ENCODE results near the gene HOXA7. TPM values are rescaled to one million over a fixed set of nuclear protein-coding genes. Genes with fewer than 3 reads are reported as not detected.

Gene HOXA7
- total RNA-seq, 1 donor from 2014 or later, result 8.8 TPM

- TF ChIP-seq CTCF (conservative IDR thresholded peaks at IDR 0.05), result no peak
- peaks cover 77% of the 10 kb centered on the region for H3K4me1 Mint-ChIP-seq
- H3K36me3 Mint-ChIP-seq (ENCODE audit: low read depth), result peaks cover 13% of the 10 kb centered on the region
- peak overlapping the region; percentile 97 for H3K27ac Mint-ChIP-seq (ENCODE audit: unreplicated experiment)
- peak overlapping the region; percentile 99 for H3K4me3 Mint-ChIP-seq
- DNase-seq (ENCODE audit: low read depth, low spot score), result no peak
- H3K27me3 Mint-ChIP-seq (ENCODE audit: low read depth), result peaks cover 97% of the 10 kb centered on the region
- H3K9me3 Mint-ChIP-seq, result no peaks in the 10 kb centered on the region
These were observed 48.8 kb downstream of the HOXA7 start for GRCh38 chr7:27107391-27108381.

- Mint-ChIP-seq H3K36me3 (ENCODE audit: low read depth) (peaks cover 13% of the 10 kb centered on the region), H3K27me3 (ENCODE audit: low read depth) (peaks cover 96% of the 10 kb centered on the region), H3K4me3 (peak overlapping the region; percentile 99), H3K4me1 (peaks cover 81% of the 10 kb centered on the region), H3K27ac (ENCODE audit: unreplicated experiment) (peak overlapping the region; percentile 97), H3K9me3 (no peaks in the 10 kb centered on the region)
- DNase-seq (ENCODE audit: low read depth, low spot score), result no peak
- TF ChIP-seq CTCF (conservative IDR thresholded peaks at IDR 0.05), result no peak
These were observed 49.6 kb downstream of the HOXA7 start for GRCh38 chr7:27106901-27107240.

- no peak for TF ChIP-seq CTCF (conservative IDR thresholded peaks at IDR 0.05)
- H3K4me3 Mint-ChIP-seq, result peak overlapping the region; percentile 99
- H3K27ac Mint-ChIP-seq (ENCODE audit: unreplicated experiment), result peak overlapping the region; percentile 97
- peaks cover 96% of the 10 kb centered on the region for H3K27me3 Mint-ChIP-seq (ENCODE audit: low read depth)
- H3K36me3 Mint-ChIP-seq (ENCODE audit: low read depth), result peaks cover 17% of the 10 kb centered on the region
- DNase-seq (ENCODE audit: low read depth, low spot score), result no peak
- H3K4me1 Mint-ChIP-seq, result peaks cover 80% of the 10 kb centered on the region
- H3K9me3 Mint-ChIP-seq, result no peaks in the 10 kb centered on the region
These were observed 50.1 kb downstream of the HOXA7 start for GRCh38 chr7:27106181-27106900.

GRCh38 chr7:27105301-27106031, 51.0 kb downstream of the HOXA7 start:
- peak overlapping the region; percentile 99 for H3K4me3 Mint-ChIP-seq
- no peaks in the 10 kb centered on the region for H3K9me3 Mint-ChIP-seq
- H3K4me1 Mint-ChIP-seq, result peaks cover 81% of the 10 kb centered on the region
- peaks cover 22% of the 10 kb centered on the region for H3K36me3 Mint-ChIP-seq (ENCODE audit: low read depth)
- peaks cover 96% of the 10 kb centered on the region for H3K27me3 Mint-ChIP-seq (ENCODE audit: low read depth)
- peak overlapping the region; percentile 97 for H3K27ac Mint-ChIP-seq (ENCODE audit: unreplicated experiment)
- no peak for TF ChIP-seq CTCF (conservative IDR thresholded peaks at IDR 0.05)
- DNase-seq (ENCODE audit: low read depth, low spot score), result no peak

- Mint-ChIP-seq H3K27ac (ENCODE audit: unreplicated experiment) (peak overlapping the region; percentile 97), H3K36me3 (ENCODE audit: low read depth) (peaks cover 25% of the 10 kb centered on the region), H3K4me3 (peak overlapping the region; percentile 99), H3K4me1 (peaks cover 84% of the 10 kb centered on the region), H3K27me3 (ENCODE audit: low read depth) (peaks cover 96% of the 10 kb centered on the region), H3K9me3 (no peaks in the 10 kb centered on the region)
- DNase-seq (ENCODE audit: low read depth, low spot score), result no peak
- TF ChIP-seq CTCF (conservative IDR thresholded peaks at IDR 0.05), result no peak
These were observed 52.0 kb downstream of the HOXA7 start for GRCh38 chr7:27104341-27105058.

All from neural crest cell (in vitro differentiated cells).